HG02970 (cell line): ENCODE results near the gene PRKCD.
"Not testable (repeated sequence)": the region's sequence is repeated elsewhere in the genome, so short reads cannot be mapped to it uniquely, and the experiment has no call there.

Experiments
- ATAC-seq: cut with Tn5 transposase; IDR thresholded peaks from one replicate; pipeline ENCODE4 v1.9.1; 2021; ENCODE audit warnings: mild to moderate bottlenecking, moderate library complexity, moderate number of reproducible peaks; ENCODE audit not compliant: unreplicated experiment, low FRiP score

PRKCD gene

DNA sequence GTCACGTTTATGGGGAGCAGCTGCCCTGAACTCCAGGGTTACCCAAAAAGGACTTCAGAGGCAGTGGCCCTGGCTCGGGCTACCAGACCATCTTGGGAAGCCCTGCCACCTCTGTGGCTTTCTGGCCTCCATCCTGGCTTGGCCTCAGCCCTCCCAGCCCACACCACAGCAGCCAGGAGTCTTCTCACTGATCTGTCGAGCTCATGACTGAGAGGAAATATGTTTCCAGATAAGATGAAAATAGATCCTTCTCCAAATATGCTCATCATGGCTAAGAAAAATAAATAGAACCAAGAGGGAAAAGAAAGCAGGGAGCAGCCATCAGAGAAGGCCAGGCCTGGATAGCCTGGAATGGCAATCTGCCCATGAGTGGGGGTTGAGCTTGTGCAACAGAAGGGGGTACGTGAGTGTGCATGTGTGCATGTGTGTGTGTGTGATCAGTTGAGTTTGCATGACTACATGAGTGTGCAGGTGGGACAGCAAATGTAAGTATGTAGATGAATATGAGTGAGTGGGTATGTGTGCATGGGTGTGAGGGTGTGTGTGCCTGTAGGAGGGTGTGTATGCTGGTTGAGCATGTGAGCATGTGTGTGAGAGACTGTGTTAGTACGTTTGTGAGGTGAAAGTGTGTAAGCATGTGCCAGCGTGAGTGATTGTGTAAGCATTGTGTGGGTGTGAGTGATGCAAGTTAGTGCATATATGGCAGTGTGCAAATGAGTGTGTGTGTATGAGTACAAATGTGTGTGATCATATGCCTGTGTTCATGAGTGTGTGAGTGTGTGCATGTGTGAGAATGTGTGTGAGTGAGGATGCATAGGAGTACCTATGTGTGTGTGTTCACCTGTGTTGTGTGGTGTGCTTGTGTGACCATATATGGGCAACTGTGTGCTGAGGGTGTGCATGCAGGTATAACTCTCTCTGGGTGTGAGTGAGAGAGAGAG is 20.8 kb upstream of the PRKCD start:
- no peak for ATAC-seq

- no peak for ATAC-seq
These were observed 19.9 kb upstream of the PRKCD start for GRCh38 chr3:53140847-53141845.

- ATAC-seq: no peak
These were observed 18.0 kb upstream of the PRKCD start for GRCh38 chr3:53142986-53143385.

GRCh38 chr3:53144446-53144845 is 16.6 kb upstream of the PRKCD start:
- no peak for ATAC-seq

DNA sequence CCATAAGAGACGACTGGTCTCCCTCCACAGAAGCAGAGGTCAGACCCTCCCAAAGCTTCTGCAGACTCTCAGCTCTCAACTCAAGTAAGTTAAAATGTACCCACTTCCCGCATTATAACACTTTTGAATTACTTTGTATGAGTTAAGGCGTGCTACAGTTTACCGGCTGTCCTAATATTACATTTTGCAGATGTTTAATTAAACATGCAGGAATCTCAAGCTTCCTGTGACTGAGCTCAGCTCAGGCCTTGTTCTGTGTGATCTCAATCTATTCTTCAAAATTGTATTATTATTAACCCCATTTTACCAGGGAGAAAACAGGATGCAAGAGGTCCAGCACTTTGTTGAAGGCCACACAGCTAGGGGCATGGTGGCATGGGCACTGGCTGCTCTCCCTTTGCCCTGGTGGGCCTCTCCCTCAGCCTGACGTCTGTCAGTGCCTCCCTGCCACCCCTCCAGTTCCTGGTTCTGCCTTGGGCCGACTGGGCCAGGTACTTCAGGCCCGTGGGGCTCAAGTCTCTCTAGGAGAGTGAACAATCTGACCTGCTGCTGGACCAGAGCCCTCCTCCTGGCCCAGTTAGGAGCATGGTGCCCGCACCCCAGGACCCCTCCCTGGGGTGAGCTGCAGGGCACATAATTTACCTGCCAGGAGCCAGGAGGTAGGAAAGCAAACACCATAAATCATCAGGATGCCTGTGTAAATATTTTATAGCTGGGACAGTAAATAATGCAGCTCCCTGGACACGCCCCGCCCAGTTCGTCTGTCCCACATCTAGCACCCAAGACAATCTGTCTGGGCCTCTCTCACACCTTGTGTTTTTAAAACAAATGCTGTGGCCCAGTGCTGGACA is 15.9 kb upstream of the PRKCD start:
- no peak for ATAC-seq

DNA sequence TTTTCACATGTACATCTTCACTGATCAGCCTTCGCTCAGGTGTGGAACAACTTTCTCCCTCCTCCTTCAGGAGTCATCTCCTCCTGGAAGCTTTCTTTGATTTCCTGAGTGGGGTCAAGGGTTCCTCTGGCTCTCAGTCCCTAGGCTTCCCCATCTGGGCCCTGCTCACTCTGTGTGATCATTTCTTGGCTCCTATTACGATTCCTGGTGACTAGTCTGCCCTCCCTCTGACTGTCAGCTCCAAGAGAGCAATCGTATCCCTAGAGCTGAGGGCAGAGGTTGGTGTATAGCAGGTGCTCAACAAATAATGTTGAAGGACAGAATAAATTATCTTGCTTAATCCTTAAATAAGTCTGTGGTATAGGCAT is 15.3 kb upstream of the PRKCD start:
- no peak for ATAC-seq

DNA sequence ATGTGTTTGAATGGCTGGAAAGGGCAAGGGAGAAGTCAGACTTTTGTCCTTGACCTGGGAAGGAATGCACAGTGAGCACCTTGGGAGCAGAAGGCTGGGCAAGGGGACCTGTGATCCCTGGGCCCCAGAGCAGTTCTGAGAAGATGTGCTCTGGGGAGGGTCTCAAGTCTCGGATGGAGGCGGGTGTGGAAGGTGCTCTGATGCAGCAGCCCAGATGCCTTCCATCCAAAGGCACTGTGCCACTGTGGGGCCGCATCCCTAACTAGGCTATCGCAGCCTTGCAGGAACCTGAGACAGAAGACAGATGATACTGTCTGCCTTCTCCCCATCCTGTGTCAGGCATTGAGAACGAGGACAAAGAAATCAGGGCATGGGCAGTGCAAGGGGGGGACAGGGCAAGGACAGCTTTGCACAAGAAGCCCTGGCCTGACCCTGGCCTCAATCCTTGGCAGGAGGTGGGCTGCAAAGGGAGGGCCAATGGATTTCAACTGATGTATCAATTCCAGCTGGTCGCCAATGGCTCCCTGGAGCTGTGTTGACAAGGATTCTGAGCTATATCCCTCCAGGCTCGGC is 14.6 kb upstream of the PRKCD start:
- ATAC-seq: no peak

DNA sequence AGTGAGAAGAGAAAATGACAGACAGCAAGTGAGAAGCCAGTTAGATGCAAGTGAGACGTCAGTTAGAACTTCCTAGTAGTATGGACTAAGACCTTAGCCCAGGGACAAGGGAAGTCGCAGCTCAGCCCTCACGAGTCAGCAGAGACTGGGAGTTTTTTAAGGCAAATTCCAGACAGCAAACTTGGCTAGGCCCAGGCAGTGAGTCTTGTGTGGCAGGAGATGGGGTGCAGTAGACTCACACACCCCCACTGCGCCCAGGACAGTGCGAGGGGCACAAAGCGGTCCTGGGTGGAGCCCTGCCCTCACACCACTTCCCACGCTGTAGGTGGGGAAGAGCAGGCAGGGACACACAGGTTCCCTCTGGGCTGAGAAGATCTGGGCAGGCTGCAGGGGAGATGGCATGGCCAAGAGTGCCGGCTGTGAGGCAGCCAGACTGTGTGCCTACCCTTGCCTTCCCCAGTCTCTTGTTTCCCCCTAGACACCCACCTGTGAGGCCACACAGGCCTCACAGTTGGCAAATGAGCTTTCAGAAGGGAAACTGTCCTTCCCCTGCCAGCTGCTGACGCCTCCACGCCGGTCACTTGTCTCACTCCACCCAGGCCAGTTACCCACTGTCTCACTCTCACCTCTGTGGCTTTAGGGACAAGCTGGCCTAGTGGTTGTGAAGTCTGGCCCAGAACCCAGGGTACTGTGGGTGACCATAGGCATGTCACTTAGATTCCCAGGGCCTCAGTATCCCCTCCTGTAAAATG is 13.7 kb upstream of the PRKCD start:
- no peak for ATAC-seq

DNA sequence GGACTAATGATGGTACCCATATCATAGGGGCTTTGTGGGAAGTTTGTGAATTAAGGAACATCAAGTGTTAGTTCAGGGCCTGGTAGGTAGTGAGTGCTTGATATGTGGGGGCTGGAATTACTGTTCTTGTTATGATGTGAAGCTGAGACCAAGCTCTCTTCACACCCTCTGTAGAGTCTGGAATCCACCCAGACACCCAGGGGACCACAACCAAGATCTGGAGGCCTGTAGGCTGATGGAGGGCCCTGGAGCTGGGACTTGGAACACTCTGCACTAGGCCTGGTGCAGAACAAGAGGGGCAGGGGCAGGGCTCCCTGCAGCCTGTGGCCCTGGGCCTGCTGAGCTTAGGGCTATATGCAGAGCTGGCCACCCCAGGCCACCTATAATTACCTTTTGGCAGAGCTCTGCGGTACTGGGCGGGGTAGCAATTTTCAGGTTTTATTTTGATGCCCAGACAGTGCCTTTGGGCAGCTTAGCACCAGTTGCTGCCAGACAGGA is 13.1 kb upstream of the PRKCD start:
- ATAC-seq: no peak

GRCh38 chr3:53149006-53149690 is 11.9 kb upstream of the PRKCD start:
- ATAC-seq: no peak

- ATAC-seq: no peak
These were observed 11.3 kb upstream of the PRKCD start for GRCh38 chr3:53149699-53150098.

DNA sequence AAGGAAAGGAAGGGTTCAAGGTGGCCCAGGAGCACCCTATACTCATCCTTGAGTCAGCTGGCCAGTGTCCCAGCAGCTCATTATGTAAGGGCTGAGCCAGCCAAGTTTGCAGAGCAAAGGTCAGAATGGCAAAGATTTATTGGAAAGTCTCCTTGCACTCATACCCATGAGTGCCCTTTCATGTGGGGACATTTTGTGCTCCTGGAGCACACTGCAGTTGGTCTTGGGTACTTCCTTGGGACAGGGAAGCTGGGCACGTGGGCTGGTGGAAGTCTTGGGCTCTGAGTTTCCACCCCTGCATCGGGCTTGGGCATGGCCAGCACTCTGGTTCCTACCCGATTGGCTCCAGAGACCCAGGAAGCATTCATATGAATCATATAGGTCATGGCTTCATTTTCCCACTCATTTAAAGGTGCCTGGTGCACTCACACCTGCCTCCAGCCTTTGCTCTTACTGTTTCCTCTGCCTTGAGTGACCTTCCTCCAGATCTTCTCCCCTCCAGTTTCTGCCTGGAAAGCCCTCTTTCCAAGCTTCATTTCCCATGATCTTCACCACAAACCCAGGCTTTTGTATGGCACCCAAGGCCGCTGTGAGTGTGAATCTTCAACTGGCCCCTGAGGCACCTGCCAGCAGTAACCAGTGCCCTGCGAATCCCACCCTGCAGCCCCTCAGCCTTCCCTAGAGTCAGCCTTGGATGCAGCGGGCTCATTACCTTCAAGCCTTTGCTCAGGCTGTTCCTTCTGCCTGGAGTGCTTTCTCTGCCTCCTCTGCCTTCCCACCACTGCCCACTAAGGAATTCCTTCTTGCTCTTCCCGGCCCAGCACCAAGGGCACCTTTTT is 10.5 kb upstream of the PRKCD start:
- no peak for ATAC-seq

DNA sequence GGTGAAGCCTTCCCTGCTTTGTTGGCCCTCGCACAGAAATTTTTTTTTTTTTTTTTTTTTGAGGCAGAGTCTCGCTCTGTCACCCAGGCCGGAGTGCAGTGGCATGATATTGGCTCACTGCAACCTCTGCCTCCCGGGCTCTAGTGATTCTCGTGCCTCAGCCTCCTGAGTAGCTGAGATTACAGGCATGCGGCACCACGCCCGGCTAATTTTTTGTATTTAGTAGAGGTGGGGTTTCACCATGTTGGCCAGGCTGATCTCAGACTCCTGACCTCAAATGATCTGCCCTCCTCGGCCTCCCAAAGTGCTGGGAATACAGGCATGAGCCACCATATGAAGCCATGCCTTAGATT is 9.9 kb upstream of the PRKCD start:
- not testable (repeated sequence) for ATAC-seq

GRCh38 chr3:53151465-53151864 is 9.5 kb upstream of the PRKCD start:
- ATAC-seq: no peak

- ATAC-seq: no peak
These were observed 8.9 kb upstream of the PRKCD start for GRCh38 chr3:53151870-53152660.

DNA sequence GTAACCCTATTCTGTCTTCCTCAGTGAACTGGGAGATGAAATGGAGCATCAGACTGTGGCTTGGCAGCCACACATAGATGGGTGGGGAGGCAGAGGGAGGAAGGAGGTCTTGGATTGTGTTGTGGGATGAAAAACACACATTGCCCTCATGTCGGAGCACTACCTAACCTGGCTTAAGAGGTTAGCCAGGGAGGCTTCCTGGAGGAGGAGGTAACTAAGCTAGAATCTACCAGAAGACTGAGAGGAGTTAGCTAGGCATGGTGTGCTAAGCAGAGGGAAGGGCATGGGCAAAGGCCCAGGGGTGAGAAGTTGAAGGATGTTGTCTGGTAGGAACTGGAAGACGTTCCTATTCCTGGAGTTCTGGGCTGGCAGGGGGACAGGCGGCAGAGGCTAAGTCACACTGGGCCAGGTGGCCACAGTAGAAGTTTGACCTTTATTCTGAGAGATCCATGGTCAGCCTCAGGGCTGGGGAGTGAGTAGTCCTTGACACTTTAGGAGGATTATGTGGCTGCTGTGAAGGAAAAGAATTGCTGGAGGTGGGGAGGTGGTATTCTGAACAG is 7.7 kb upstream of the PRKCD start:
- ATAC-seq: no peak

- no peak for ATAC-seq
These were observed 7.0 kb upstream of the PRKCD start for GRCh38 chr3:53153980-53154379.
